ENCODE results near the gene SLC12A2. TPM values are rescaled to one million over a fixed set of nuclear protein-coding genes. Genes with fewer than 3 reads are reported as not detected.

SLC12A2 gene
- total and polyA plus RNA-seq, 9 of the 15 experiments (the other 6 are each of a cell fraction or from before 2014, with no cell fraction given) = 5.1 to 20.3 (median 12.6) TPM

DNA sequence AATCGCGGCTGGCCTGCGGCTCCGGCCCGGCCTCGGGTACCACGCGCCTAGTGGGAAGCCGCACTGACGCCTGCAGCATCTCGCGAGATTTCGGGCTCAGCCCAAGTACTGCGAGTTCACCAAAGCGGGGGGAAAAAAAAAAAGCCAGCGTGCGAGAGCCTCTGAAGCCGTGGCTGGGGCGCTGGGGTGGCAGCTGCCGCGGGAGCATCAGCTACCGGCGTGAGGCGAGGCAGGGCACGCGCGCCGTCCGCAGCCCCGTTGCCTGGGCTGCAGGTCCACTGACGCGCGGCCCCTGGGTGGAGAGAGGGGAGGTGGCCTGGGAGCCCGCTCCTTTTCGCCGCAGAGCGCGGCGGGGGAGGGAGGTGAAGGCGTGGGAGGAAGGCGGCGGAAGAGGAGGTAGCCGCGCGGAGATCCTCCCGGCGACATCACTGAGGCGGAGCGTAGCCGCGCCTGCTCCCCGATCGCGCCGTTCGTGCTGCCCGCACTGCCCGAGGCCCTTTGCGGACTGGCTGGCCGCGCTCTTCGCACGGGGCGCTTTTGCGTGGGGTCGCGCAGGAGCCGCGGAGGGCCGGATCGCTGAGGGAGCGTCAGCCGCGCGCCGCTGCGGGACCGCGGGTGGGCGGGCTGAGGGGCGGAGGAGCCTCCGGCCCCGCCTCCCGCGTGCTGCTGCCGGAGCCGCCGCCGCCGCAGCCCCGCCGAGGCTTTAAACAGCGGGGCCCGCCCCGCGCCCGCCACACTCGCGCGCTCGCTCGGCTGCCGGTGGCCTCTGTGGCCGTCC lies at the start of gene SLC12A2 (continued):
- TF ChIP-seq CREB1 (IDR thresholded peaks at IDR 0.05) = peak; percentile 59; the same call in 1 of the 2 replicates
- 0 out of 2 replicates have a peak, but pooled peaks have one; percentile 40 for TF ChIP-seq CREB1 (CRISPR knock-in tag; IDR thresholded peaks at IDR 0.05)
- no peak for TF ChIP-seq ZNF347 (CRISPR knock-in tag; IDR thresholded peaks at IDR 0.05; ENCODE audit: low read depth)
- TF ChIP-seq BMI1 (IDR thresholded peaks at IDR 0.05; ENCODE audit: low read length) = no peak
- no peak for TF ChIP-seq STAT5A (IDR thresholded peaks at IDR 0.05; ENCODE audit: borderline replicate concordance, low read length)
- TF ChIP-seq MYNN (IDR thresholded peaks at IDR 0.05) = no peak
- TF ChIP-seq MYNN (CRISPR knock-in tag; IDR thresholded peaks at IDR 0.05) = no peak
- 0 out of 4 replicates have a peak, but pooled peaks of 1 of the 2 experiments have one; percentile 62 for TF ChIP-seq UBTF (IDR thresholded peaks at IDR 0.05; ENCODE audit: borderline replicate concordance in 1 of 2, low read depth in 2 of 2, low read length in 2 of 2)
- TF ChIP-seq GTF3C2 (IDR thresholded peaks at IDR 0.05; ENCODE audit: borderline replicate concordance, extremely low read depth, insufficient read length) = no peak
- TF ChIP-seq SRSF9 (IDR thresholded peaks at IDR 0.05; ENCODE audit: borderline replicate concordance, low read depth, low read length) = no peak
- TF ChIP-seq, protein P1, sequence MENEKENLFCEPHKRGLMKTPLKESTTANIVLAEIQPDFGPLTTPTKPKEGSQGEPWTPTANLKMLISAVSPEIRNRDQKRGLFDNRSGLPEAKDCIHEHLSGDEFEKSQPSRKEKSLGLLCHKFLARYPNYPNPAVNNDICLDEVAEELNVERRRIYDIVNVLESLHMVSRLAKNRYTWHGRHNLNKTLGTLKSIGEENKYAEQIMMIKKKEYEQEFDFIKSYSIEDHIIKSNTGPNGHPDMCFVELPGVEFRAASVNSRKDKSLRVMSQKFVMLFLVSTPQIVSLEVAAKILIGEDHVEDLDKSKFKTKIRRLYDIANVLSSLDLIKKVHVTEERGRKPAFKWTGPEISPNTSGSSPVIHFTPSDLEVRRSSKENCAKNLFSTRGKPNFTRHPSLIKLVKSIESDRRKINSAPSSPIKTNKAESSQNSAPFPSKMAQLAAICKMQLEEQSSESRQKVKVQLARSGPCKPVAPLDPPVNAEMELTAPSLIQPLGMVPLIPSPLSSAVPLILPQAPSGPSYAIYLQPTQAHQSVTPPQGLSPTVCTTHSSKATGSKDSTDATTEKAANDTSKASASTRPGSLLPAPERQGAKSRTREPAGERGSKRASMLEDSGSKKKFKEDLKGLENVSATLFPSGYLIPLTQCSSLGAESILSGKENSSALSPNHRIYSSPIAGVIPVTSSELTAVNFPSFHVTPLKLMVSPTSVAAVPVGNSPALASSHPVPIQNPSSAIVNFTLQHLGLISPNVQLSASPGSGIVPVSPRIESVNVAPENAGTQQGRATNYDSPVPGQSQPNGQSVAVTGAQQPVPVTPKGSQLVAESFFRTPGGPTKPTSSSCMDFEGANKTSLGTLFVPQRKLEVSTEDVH (IDR thresholded peaks at IDR 0.05; ENCODE audit: low read depth, partially characterized antibody) = peak; percentile 35
- TF ChIP-seq, protein P2, sequence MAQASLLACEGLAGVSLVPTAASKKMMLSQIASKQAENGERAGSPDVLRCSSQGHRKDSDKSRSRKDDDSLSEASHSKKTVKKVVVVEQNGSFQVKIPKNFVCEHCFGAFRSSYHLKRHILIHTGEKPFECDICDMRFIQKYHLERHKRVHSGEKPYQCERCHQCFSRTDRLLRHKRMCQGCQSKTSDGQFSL (CRISPR knock-in tag; IDR thresholded peaks at IDR 0.05) = peak; percentile 99
- TF ChIP-seq, protein P2 (tag; IDR thresholded peaks at IDR 0.05) = peak in 1 of 2 experiments; percentile 94; a peak in 2 of 4 replicates
- TF ChIP-seq CLOCK (CRISPR knock-in tag; IDR thresholded peaks at IDR 0.05; ENCODE audit: borderline replicate concordance) = no peak
- no peak for TF ChIP-seq ZFPM2 (CRISPR knock-in tag; IDR thresholded peaks at IDR 0.05)
